HepG2 (cell line): ENCODE measurements around the gene IFNLR1. TPM values are rescaled to one million over a fixed set of nuclear protein-coding genes. Genes with fewer than 3 reads are reported as not detected.
A peak's percentile ranks its signal among the peaks of the same experiment; 100 is the strongest.

Experiments
- ATF7-NPFF ChIP-seq: sonication (generic); formaldehyde crosslinking; IDR thresholded peaks from 2 replicates; pipeline ENCODE4 v1.8.1; 2023; ENCODE audit warnings: mild to moderate bottlenecking, low read depth, missing genetic modification reagents, moderate library complexity
- DMAP1 ChIP-seq: IDR thresholded peaks from 2 replicates; pipeline ENCODE4 v1.6.1; 2016
- ISL2 ChIP-seq: sonication (generic); formaldehyde crosslinking; IDR thresholded peaks from 2 replicates; pipeline ENCODE4 v1.5.0; 2020; ENCODE audit warnings: missing genetic modification reagents
- KLF13 ChIP-seq: sonication (generic); formaldehyde crosslinking; IDR thresholded peaks from 2 replicates; pipeline ENCODE4 v1.4.0; 2020; ENCODE audit warnings: mild to moderate bottlenecking, missing genetic modification reagents
- LCORL ChIP-seq, 2 experiments: fragments of 450-650 bp in 1 of 2; sonication (generic) in 1 of 2; formaldehyde crosslinking in 1 of 2; IDR thresholded peaks; 2 replicates each; pipeline versions ENCODE4 v1.5.0 to v1.6.1; 2017 to 2020; ENCODE audit warnings: antibody characterized with exemption in 1 of 2, missing genetic modification reagents in 1 of 2
- NBN ChIP-seq: fragments of 450-650 bp; conservative IDR thresholded peaks from 2 replicates; pipeline ENCODE4 v1.6.1; 2017
- NR2F2 ChIP-seq: IDR thresholded peaks from 2 replicates; pipeline ENCODE4 v1.6.1; 2012; ENCODE audit warnings: low read depth, inconsistent platforms, borderline replicate concordance
- POLR2A ChIP-seq, 2 experiments: IDR thresholded peaks; 2 replicates each; pipeline ENCODE4 v1.6.1; 2011; ENCODE audit warnings: low read depth in 2 of 2, low read length in 2 of 2, mild to moderate bottlenecking in 1 of 2, moderate library complexity in 1 of 2; ENCODE audit not compliant: insufficient read depth in 1 of 2
- SATB2 ChIP-seq: sonication (generic); formaldehyde crosslinking; IDR thresholded peaks from 2 replicates; pipeline ENCODE4 v1.5.0; 2020; ENCODE audit warnings: missing genetic modification reagents
- SIN3A ChIP-seq: IDR thresholded peaks from 2 replicates; pipeline ENCODE4 v1.6.1; 2011; ENCODE audit warnings: low read depth, mild to moderate bottlenecking, control low read depth, low read length, borderline replicate concordance
- TMF1 ChIP-seq: sonication (generic); formaldehyde crosslinking; IDR thresholded peaks from 2 replicates; pipeline ENCODE4 v1.8.1; 2022; ENCODE audit warnings: low read depth, missing genetic modification reagents
- ZNF136 ChIP-seq: sonication (generic); formaldehyde crosslinking; IDR thresholded peaks from 2 replicates; pipeline ENCODE4 v1.8.1; 2022; ENCODE audit warnings: low read depth, mild to moderate bottlenecking, moderate library complexity, missing genetic modification reagents
- ZNF761 ChIP-seq: sonication (generic); formaldehyde crosslinking; conservative IDR thresholded peaks from 2 replicates; pipeline ENCODE4 v1.4.0; 2020; ENCODE audit warnings: mild to moderate bottlenecking, missing genetic modification reagents
- polyA plus RNA-seq, 8 experiments: library from polyadenylated mRNA; depleted of rRNA in 3 of 8; stranded (reverse) in 7 of 8; unstranded in 1 of 8; fragments of >200 nt; fragmentation: Illumina TruSeq in 4 of 8; extraction: Trizol in 4 of 8; gene quantifications; 2 replicates each; pipeline versions ENCODE4 v1.2.1 to v1.2.3, GENCODE V29; 2011 to 2016; ENCODE audit warnings: low read depth in 4 of 8, missing spikeins in 1 of 8, mixed read lengths in 1 of 8; ENCODE audit not compliant: insufficient read depth in 1 of 8
- total RNA-seq, 5 experiments: library from RNA; depleted of rRNA; stranded (reverse); fragments of >200 nt; fragmentation: Illumina TruSeq; extraction: Trizol; gene quantifications; 2 replicates each; pipeline ENCODE4 v1.2.3, GENCODE V29; 2016; ENCODE audit warnings: low read depth in 1 of 5
- TF ChIP-seq, protein P1 (sequence below), 2 experiments: sonication (generic) in 1 of 2; formaldehyde crosslinking in 1 of 2; IDR thresholded peaks; 2 replicates each; pipeline versions ENCODE4 v1.4.0 to v1.6.1; 2018 to 2020; ENCODE audit warnings: missing genetic modification reagents in 2 of 2, borderline replicate concordance in 1 of 2, low read depth in 1 of 2, mild to moderate bottlenecking in 1 of 2, missing biosample characterization in 1 of 2
- TF ChIP-seq, protein P2 (sequence below): sonication (generic); formaldehyde crosslinking; IDR thresholded peaks from 2 replicates; pipeline ENCODE4 v1.8.0; 2022; ENCODE audit warnings: missing genetic modification reagents, mild to moderate bottlenecking, inconsistent platforms, borderline replicate concordance
- TF ChIP-seq, protein P3 (sequence below): sonication (generic); formaldehyde crosslinking; IDR thresholded peaks from 2 replicates; pipeline ENCODE4 v1.4.0; 2020; ENCODE audit warnings: missing genetic modification reagents, borderline replicate concordance
- TF ChIP-seq, protein P4 (sequence below): sonication (generic); formaldehyde crosslinking; IDR thresholded peaks from 2 replicates; pipeline ENCODE4; 2020; ENCODE audit warnings: missing genetic modification reagents, mild to moderate bottlenecking, borderline replicate concordance
- TF ChIP-seq, protein P5 (sequence below): IDR thresholded peaks from 2 replicates; pipeline ENCODE4 v1.6.1; 2016; ENCODE audit warnings: control low read depth

IFNLR1 gene
- total and polyA plus RNA-seq, 2 of the 13 experiments (the other 11 are each of a cell fraction or from before 2014, with no cell fraction given), result 3.8 to 8.5 TPM

DNA sequence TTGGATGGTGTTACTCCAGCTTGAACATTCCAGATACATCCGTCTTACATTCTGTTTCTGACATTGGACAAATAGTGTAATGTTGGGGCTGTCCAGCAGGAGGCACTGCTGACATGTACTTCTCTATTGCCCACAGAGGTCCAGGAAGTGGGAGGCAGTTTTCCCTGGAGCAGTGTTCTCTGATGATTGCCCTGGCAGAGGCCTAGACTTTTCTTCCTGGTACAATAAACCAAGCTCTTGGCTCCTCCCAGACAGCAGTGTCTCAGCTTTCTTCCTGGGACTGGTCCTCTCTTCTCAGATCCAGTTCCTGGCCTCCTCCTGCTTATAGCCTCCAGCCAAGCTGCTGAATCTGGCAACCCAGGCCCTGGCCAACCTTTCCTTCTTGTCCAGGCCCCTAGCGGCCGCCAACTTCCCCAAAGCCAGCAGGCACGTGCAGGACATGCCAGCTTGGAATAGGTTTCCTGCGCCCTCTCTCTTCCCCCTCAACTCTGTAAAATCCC is 14.9 kb upstream of the IFNLR1 start (continued):
- TF ChIP-seq, protein P1, sequence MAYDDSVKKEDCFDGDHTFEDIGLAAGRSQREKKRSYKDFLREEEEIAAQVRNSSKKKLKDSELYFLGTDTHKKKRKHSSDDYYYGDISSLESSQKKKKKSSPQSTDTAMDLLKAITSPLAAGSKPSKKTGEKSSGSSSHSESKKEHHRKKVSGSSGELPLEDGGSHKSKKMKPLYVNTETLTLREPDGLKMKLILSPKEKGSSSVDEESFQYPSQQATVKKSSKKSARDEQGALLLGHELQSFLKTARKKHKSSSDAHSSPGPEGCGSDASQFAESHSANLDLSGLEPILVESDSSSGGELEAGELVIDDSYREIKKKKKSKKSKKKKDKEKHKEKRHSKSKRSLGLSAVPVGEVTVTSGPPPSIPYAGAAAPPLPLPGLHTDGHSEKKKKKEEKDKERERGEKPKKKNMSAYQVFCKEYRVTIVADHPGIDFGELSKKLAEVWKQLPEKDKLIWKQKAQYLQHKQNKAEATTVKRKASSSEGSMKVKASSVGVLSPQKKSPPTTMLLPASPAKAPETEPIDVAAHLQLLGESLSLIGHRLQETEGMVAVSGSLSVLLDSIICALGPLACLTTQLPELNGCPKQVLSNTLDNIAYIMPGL (CRISPR knock-in tag; IDR thresholded peaks at IDR 0.05; ENCODE audit: borderline replicate concordance in 1 of 2, low read depth in 1 of 2), result no peak
- TF ChIP-seq TMF1 (CRISPR knock-in tag), result no peak
- TF ChIP-seq LCORL (IDR thresholded peaks at IDR 0.05), result no peak
- TF ChIP-seq LCORL (CRISPR knock-in tag; IDR thresholded peaks at IDR 0.05), result no peak
- no peak for TF ChIP-seq NR2F2
- TF ChIP-seq, protein P2, sequence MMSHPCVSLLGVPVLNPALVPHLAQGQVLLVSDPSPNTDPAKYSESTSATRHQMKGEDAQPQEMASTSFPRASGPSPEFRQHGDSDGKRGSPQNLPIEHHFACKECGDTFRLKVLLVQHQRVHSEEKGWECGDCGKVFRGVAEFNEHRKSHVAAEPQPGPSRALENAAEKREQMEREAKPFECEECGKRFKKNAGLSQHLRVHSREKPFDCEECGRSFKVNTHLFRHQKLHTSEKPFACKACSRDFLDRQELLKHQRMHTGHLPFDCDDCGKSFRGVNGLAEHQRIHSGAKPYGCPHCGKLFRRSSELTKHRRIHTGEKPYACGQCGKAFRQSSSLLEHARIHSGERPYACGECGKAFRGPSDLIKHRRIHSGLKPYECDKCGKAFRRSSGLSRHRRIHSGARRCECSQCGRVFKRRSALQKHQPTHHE (CRISPR knock-in tag), result no peak
- no peak for TF ChIP-seq NBN
- no peak for TF ChIP-seq ATF7-NPFF (CRISPR knock-in tag)
- no peak for TF ChIP-seq ZNF761 (CRISPR knock-in tag)
- TF ChIP-seq ISL2, result 0 out of 2 replicates have a peak, but pooled peaks have one; percentile 27
- TF ChIP-seq KLF13 (CRISPR knock-in tag), result no peak
- TF ChIP-seq, protein P3, sequence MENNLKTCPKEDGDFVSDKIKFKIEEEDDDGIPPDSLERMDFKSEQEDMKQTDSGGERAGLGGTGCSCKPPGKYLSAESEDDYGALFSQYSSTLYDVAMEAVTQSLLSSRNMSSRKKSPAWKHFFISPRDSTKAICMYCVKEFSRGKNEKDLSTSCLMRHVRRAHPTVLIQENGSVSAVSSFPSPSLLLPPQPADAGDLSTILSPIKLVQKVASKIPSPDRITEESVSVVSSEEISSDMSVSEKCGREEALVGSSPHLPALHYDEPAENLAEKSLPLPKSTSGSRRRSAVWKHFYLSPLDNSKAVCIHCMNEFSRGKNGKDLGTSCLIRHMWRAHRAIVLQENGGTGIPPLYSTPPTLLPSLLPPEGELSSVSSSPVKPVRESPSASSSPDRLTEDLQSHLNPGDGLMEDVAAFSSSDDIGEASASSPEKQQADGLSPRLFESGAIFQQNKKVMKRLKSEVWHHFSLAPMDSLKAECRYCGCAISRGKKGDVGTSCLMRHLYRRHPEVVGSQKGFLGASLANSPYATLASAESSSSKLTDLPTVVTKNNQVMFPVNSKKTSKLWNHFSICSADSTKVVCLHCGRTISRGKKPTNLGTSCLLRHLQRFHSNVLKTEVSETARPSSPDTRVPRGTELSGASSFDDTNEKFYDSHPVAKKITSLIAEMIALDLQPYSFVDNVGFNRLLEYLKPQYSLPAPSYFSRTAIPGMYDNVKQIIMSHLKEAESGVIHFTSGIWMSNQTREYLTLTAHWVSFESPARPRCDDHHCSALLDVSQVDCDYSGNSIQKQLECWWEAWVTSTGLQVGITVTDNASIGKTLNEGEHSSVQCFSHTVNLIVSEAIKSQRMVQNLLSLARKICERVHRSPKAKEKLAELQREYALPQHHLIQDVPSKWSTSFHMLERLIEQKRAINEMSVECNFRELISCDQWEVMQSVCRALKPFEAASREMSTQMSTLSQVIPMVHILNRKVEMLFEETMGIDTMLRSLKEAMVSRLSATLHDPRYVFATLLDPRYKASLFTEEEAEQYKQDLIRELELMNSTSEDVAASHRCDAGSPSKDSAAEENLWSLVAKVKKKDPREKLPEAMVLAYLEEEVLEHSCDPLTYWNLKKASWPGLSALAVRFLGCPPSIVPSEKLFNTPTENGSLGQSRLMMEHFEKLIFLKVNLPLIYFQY, result no peak
- TF ChIP-seq, protein P4, sequence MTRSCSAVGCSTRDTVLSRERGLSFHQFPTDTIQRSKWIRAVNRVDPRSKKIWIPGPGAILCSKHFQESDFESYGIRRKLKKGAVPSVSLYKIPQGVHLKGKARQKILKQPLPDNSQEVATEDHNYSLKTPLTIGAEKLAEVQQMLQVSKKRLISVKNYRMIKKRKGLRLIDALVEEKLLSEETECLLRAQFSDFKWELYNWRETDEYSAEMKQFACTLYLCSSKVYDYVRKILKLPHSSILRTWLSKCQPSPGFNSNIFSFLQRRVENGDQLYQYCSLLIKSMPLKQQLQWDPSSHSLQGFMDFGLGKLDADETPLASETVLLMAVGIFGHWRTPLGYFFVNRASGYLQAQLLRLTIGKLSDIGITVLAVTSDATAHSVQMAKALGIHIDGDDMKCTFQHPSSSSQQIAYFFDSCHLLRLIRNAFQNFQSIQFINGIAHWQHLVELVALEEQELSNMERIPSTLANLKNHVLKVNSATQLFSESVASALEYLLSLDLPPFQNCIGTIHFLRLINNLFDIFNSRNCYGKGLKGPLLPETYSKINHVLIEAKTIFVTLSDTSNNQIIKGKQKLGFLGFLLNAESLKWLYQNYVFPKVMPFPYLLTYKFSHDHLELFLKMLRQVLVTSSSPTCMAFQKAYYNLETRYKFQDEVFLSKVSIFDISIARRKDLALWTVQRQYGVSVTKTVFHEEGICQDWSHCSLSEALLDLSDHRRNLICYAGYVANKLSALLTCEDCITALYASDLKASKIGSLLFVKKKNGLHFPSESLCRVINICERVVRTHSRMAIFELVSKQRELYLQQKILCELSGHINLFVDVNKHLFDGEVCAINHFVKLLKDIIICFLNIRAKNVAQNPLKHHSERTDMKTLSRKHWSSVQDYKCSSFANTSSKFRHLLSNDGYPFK (CRISPR knock-in tag), result 0 out of 2 replicates have a peak, but pooled peaks have one; percentile 22
- no peak for TF ChIP-seq ZNF136 (CRISPR knock-in tag)
- TF ChIP-seq SIN3A, result no peak
- TF ChIP-seq, protein P5, sequence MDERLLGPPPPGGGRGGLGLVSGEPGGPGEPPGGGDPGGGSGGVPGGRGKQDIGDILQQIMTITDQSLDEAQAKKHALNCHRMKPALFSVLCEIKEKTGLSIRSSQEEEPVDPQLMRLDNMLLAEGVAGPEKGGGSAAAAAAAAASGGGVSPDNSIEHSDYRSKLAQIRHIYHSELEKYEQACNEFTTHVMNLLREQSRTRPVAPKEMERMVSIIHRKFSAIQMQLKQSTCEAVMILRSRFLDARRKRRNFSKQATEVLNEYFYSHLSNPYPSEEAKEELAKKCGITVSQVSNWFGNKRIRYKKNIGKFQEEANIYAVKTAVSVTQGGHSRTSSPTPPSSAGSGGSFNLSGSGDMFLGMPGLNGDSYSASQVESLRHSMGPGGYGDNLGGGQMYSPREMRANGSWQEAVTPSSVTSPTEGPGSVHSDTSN (CRISPR knock-in tag), result no peak
- no peak for TF ChIP-seq POLR2A (IDR thresholded peaks at IDR 0.05; ENCODE audit: insufficient read depth in 1 of 2, low read depth in 2 of 2, low read length in 2 of 2)
- no peak for TF ChIP-seq SATB2 (CRISPR knock-in tag)
- TF ChIP-seq DMAP1 (CRISPR knock-in tag), result no peak
